ENCODE results near the gene RASSF4. TPM values are rescaled to one million over a fixed set of nuclear protein-coding genes. Genes with fewer than 3 reads are reported as not detected.

The RASSF4 gene
- total and polyA plus RNA-seq, 9 of the 15 experiments (the other 6 are each of a cell fraction or from before 2014, with no cell fraction given) = 0.01 to 0.62 (median 0.11) TPM; not detected in 3

DNA sequence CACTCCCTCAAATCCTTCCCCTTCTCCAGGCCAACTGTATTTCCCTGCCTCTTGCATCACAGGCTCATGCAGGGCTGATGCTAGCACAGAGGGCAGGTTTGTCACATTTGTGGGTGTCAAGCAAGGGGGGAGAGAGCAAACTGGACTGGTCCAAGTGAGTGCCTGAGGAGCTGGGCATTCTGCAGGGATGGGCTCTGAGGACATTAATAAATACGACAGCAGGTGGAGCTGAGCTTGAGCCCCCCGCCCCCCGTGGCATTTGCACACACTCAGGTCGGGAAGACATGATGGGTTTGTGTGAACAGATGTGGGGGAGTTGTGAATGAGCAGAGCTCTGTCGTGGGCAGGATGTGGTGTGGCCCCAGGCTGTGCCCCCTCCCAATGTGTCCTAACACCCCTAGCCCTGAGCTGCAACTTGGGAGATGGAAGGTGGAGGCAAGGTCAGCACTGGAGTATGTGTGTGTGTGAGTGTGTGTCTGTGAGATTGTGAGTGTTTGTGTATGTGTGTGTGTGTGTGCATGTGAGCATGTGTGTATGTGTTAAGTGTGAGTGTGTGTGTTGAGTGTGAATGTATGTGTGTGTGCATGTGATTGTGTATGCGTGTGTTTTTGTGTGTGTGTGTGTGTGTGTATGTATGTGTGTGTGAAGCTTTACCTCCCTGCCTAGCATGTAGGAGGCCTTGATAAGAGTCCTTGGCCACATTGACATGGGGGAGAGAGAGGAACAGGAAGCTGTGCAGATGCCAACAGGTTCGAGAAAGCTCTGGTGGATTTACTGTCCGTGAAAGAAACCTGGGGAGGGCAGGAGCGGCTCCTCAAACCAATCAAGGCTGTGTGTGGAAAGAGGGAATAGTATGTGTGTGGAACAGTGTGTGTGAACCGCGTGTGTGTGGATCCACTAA lies 9.1 kb downstream of the RASSF4 start (continued):
- no peak for TF ChIP-seq EP300 (IDR thresholded peaks at IDR 0.05; ENCODE audit: low read length)
- 0 out of 4 replicates have a peak, but pooled peaks have one; percentile 23 to 30 for TF ChIP-seq MCM7 (IDR thresholded peaks at IDR 0.05)
- TF ChIP-seq ZC3H8 (IDR thresholded peaks at IDR 0.05) = no peak
- no peak for TF ChIP-seq SAFB (IDR thresholded peaks at IDR 0.05; ENCODE audit: borderline replicate concordance, low read depth, low read length)
- TF ChIP-seq, protein P1, sequence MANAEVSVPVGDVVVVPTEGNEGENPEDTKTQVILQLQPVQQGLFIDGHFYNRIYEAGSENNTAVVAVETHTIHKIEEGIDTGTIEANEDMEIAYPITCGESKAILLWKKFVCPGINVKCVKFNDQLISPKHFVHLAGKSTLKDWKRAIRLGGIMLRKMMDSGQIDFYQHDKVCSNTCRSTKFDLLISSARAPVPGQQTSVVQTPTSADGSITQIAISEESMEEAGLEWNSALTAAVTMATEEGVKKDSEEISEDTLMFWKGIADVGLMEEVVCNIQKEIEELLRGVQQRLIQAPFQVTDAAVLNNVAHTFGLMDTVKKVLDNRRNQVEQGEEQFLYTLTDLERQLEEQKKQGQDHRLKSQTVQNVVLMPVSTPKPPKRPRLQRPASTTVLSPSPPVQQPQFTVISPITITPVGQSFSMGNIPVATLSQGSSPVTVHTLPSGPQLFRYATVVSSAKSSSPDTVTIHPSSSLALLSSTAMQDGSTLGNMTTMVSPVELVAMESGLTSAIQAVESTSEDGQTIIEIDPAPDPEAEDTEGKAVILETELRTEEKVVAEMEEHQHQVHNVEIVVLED (CRISPR knock-in tag; IDR thresholded peaks at IDR 0.05) = no peak
- no peak for TF ChIP-seq ZNF354B (CRISPR knock-in tag; IDR thresholded peaks at IDR 0.05)
- TF ChIP-seq PTRF (tag; IDR thresholded peaks at IDR 0.05) = no peak
- TF ChIP-seq NCOA6 (IDR thresholded peaks at IDR 0.05) = no peak
- TF ChIP-seq HNRNPL (IDR thresholded peaks at IDR 0.05; ENCODE audit: low read depth, low read length) = no peak
- no peak for TF ChIP-seq CREB1 (IDR thresholded peaks at IDR 0.05)
- TF ChIP-seq CREB1 (CRISPR knock-in tag; IDR thresholded peaks at IDR 0.05) = no peak
- 0 out of 2 replicates have a peak, but pooled peaks have one; percentile 27 for TF ChIP-seq PHB2 (IDR thresholded peaks at IDR 0.05; ENCODE audit: low read depth)
- TF ChIP-seq, protein P2, sequence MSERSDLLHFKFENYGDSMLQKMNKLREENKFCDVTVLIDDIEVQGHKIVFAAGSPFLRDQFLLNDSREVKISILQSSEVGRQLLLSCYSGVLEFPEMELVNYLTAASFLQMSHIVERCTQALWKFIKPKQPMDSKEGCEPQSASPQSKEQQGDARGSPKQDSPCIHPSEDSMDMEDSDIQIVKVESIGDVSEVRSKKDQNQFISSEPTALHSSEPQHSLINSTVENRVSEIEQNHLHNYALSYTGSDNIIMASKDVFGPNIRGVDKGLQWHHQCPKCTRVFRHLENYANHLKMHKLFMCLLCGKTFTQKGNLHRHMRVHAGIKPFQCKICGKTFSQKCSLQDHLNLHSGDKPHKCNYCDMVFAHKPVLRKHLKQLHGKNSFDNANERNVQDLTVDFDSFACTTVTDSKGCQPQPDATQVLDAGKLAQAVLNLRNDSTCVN (CRISPR knock-in tag; IDR thresholded peaks at IDR 0.05) = peak; percentile 92
- no peak for TF ChIP-seq FOSL1 (tag; conservative IDR thresholded peaks at IDR 0.05)
- TF ChIP-seq, protein P3, sequence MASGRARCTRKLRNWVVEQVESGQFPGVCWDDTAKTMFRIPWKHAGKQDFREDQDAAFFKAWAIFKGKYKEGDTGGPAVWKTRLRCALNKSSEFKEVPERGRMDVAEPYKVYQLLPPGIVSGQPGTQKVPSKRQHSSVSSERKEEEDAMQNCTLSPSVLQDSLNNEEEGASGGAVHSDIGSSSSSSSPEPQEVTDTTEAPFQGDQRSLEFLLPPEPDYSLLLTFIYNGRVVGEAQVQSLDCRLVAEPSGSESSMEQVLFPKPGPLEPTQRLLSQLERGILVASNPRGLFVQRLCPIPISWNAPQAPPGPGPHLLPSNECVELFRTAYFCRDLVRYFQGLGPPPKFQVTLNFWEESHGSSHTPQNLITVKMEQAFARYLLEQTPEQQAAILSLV (tag; IDR thresholded peaks at IDR 0.05) = no peak
- no peak for TF ChIP-seq ZBTB1 (CRISPR knock-in tag; IDR thresholded peaks at IDR 0.05; ENCODE audit: borderline replicate concordance, low read depth)
- no peak for TF ChIP-seq ZFP1 (CRISPR knock-in tag; IDR thresholded peaks at IDR 0.05)
- no peak for TF ChIP-seq RUNX1 (IDR thresholded peaks at IDR 0.05; ENCODE audit: low read depth)
- TF ChIP-seq, protein P4, sequence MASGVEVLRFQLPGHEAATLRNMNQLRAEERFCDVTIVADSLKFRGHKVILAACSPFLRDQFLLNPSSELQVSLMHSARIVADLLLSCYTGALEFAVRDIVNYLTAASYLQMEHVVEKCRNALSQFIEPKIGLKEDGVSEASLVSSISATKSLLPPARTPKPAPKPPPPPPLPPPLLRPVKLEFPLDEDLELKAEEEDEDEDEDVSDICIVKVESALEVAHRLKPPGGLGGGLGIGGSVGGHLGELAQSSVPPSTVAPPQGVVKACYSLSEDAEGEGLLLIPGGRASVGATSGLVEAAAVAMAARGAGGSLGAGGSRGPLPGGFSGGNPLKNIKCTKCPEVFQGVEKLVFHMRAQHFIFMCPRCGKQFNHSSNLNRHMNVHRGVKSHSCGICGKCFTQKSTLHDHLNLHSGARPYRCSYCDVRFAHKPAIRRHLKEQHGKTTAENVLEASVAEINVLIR (CRISPR knock-in tag; IDR thresholded peaks at IDR 0.05) = no peak
- TF ChIP-seq HOXB6 (CRISPR knock-in tag; IDR thresholded peaks at IDR 0.05; ENCODE audit: borderline replicate concordance) = no peak
- TF ChIP-seq SIRT6 (IDR thresholded peaks at IDR 0.05; ENCODE audit: low read depth, low read length) = no peak
- TF ChIP-seq ZNF197 (CRISPR knock-in tag; IDR thresholded peaks at IDR 0.05; ENCODE audit: low read depth) = no peak
- no peak for TF ChIP-seq NCOA2 (IDR thresholded peaks at IDR 0.05; ENCODE audit: partially characterized antibody in 2 of 2)
- TF ChIP-seq TGIF2 (CRISPR knock-in tag; IDR thresholded peaks at IDR 0.05) = no peak
